B cell (primary cell): ENCODE measurements around the gene SLC43A3. TPM values are rescaled to one million over a fixed set of nuclear protein-coding genes. Genes with fewer than 3 reads are reported as not detected.
A peak's percentile ranks its signal among the peaks of the same experiment; 100 is the strongest.

Source experiments
- ATAC-seq: fragments of 200-7000 bp; cut with Tn5 transposase; one replicate; pipeline ENCODE4 v1.10.0; 2021; ENCODE audit warnings: low read depth, mild to moderate bottlenecking, moderate number of reproducible peaks, moderate library complexity
- CTCF ChIA-PET: fragments of 350-600 bp; sonication (Branson Sonifier 250); formaldehyde crosslinking; loops from one replicate; lab custom pipeline; 2021; ENCODE audit warnings: antibody characterized with exemption, inconsistent platforms; lab: Charles Lee
- POLR2A ChIA-PET: fragments of 350-600 bp; sonication (Branson Sonifier 250); formaldehyde crosslinking; loops from one replicate; lab custom pipeline; 2021; ENCODE audit warnings: antibody characterized with exemption; lab: Charles Lee
- DNase-seq: peaks from one replicate; pipeline ENCODE4 v3.0.0; 2013
- H2AFZ ChIP-seq: 2 replicates; pipeline ENCODE4 v1.6.1; 2012; ENCODE audit warnings: mild to moderate bottlenecking, low read depth, low read length; ENCODE audit not compliant: insufficient read depth, poor library complexity, severe bottlenecking
- H3K27ac ChIP-seq, 2 donors: 1 replicate in 1 of 2; 2 replicates in 1 of 2; pipeline ENCODE4 v1.5.1; 2012 to 2013; ENCODE audit warnings: low read length in 2 of 2, mild to moderate bottlenecking in 2 of 2, moderate library complexity in 1 of 2
- H3K27me3 ChIP-seq, 4 experiments: fragments of 200-600 bp in 1 of 4; sonication (generic) in 1 of 4; replicated peaks in 1 of 4; 1 replicate in 2 of 4; 2 replicates in 2 of 4; pipeline versions ENCODE4 v1.6.1 to v1.7.0; 2013 to 2016; ENCODE audit warnings: low read length in 3 of 4, mild to moderate bottlenecking in 2 of 4, mixed read lengths in 1 of 4, moderate library complexity in 1 of 4; ENCODE audit not compliant: insufficient read depth in 4 of 4, control insufficient read depth in 3 of 4; ENCODE audit errors: control extremely low read depth in 1 of 4
- H3K36me3 ChIP-seq, 2 experiments: replicated peaks in 1 of 2; 1 replicate in 1 of 2; 2 replicates in 1 of 2; pipeline versions ENCODE4 v1.6.1 to v1.7.1; 2013; ENCODE audit warnings: low read length in 1 of 2; ENCODE audit not compliant: insufficient read depth in 2 of 2, control insufficient read depth in 1 of 2; ENCODE audit errors: control extremely low read depth in 1 of 2, extremely low read depth in 1 of 2
- H3K4me1 ChIP-seq, 2 donors: fragments of 200-600 bp in 1 of 2; sonication (generic) in 1 of 2; 1 replicate in 1 of 2; 2 replicates in 1 of 2; pipeline versions ENCODE4 v1.5.1 to v1.6.1; 2013 to 2017; ENCODE audit warnings: low read length in 2 of 2; ENCODE audit not compliant: control insufficient read depth in 2 of 2, insufficient read depth in 2 of 2
- H3K4me2 ChIP-seq: replicated peaks from 2 replicates; pipeline ENCODE3; 2012; ENCODE audit warnings: mild to moderate bottlenecking, low read depth, low read length; ENCODE audit not compliant: poor library complexity, severe bottlenecking
- H3K4me3 ChIP-seq, 5 experiments: fragments of 200-600 bp in 1 of 5; sonication (generic) in 1 of 5; 1 replicate in 3 of 5; 2 replicates in 2 of 5; pipeline versions ENCODE4 v1.5.1 to v1.7.0; 2011 to 2016; ENCODE audit warnings: low read length in 4 of 5, mild to moderate bottlenecking in 4 of 5, low read depth in 2 of 5, control low read depth in 1 of 5, moderate library complexity in 1 of 5; ENCODE audit not compliant: insufficient read depth in 1 of 5; ENCODE audit errors: control extremely low read depth in 1 of 5, extremely low read depth in 1 of 5
- H3K79me2 ChIP-seq: fragments of 200-600 bp; sonication (generic); one replicate; pipeline ENCODE4 v1.6.0; 2016; ENCODE audit warnings: low read length; ENCODE audit not compliant: control insufficient read depth, insufficient read depth
- H3K9ac ChIP-seq: fragments of 200-600 bp; sonication (generic); 2 replicates; pipeline ENCODE4 v1.6.1; 2017; ENCODE audit warnings: mild to moderate bottlenecking, low read length, moderate library complexity
- H3K9me3 ChIP-seq, 3 donors: one replicate each; pipeline versions ENCODE4 v1.6.1 to v1.7.1; 2013; ENCODE audit warnings: low read length in 2 of 3; ENCODE audit not compliant: control insufficient read depth in 2 of 3, insufficient read depth in 1 of 3; ENCODE audit errors: control extremely low read depth in 1 of 3
- H4K20me1 ChIP-seq: 2 replicates; pipeline ENCODE4 v1.6.0; 2012; ENCODE audit warnings: mild to moderate bottlenecking, low read length; ENCODE audit not compliant: insufficient read depth, control insufficient read depth, poor library complexity, severe bottlenecking
- H3K27ac Mint-ChIP-seq: one replicate; pipeline ENCODE4 v1.8.0; 2021; ENCODE audit warnings: mixed read lengths
- H3K27me3 Mint-ChIP-seq: one replicate; pipeline ENCODE4 v1.8.0; 2021; ENCODE audit warnings: mixed read lengths
- H3K4me1 Mint-ChIP-seq: one replicate; pipeline ENCODE4 v1.8.0; 2021; ENCODE audit warnings: mixed read lengths
- H3K4me3 Mint-ChIP-seq: one replicate; pipeline ENCODE4 v1.8.0; 2021; ENCODE audit warnings: mixed read lengths
- H3K9me3 Mint-ChIP-seq: one replicate; pipeline ENCODE4 v1.8.0; 2022; ENCODE audit warnings: mixed read lengths; ENCODE audit not compliant: insufficient read depth
- EZH2 ChIP-seq: IDR thresholded peaks from 2 replicates; pipeline ENCODE4 v1.6.1; 2012; ENCODE audit warnings: borderline replicate concordance, low read depth, mild to moderate bottlenecking, moderate library complexity, low read length; ENCODE audit not compliant: insufficient read depth, poor library complexity, severe bottlenecking
- WGBS: methylation state at CpG from one replicate; pipeline ENCODE4 v1.1.5; 2013; ENCODE audit warnings: missing lambda C conversion rate; ENCODE audit not compliant: insufficient coverage; 5-methylcytosine and 5-hydroxymethylcytosine counted together
- intact Hi-C: fragments of 100-400 bp; cut with micrococcal nuclease; formaldehyde crosslinking; loops from one replicate; pipeline ENCODE4 v1.10.0; 2022
- polyA plus RNA-seq: library from polyadenylated mRNA; depleted of rRNA; stranded (reverse); fragments of >200 nt; gene quantifications from 2 replicates; pipeline ENCODE4 v1.2.3, GENCODE V29; 2012
- total RNA-seq, 2 donors: library from RNA; stranded (reverse); fragments of 120-200 nt in 1 of 2; gene quantifications; 1 replicate in 1 of 2; 2 replicates in 1 of 2; pipeline versions ENCODE4 v1.2.3 to v1.2.4, GENCODE V29; 2013 to 2022
- TF ChIP-seq, protein P1 (sequence below): fragments of 200-600 bp; IDR thresholded peaks from one replicate; pipeline ENCODE4 v1.8.0; 2022; ENCODE audit warnings: antibody characterized with exemption, mild to moderate bottlenecking

Gene SLC43A3
- total and polyA plus RNA-seq, 2 donors (not counting 1 experiment from before 2014, with no cell fraction given), result 7.6 to 20.9 TPM

- Histone ChIP-seq H3K79me2 (no peaks in the 10 kb centered on the region), H4K20me1 (peaks cover 12% of the 10 kb centered on the region), H3K27ac (no peak overlapping the region), H3K4me1 (peaks cover 37 to 41% of the 10 kb centered on the region in 2 donors), H2AFZ (no peak overlapping the region), H3K27me3 (peaks cover 0 to 51% (median 28%) of the 10 kb centered on the region in 4 experiments), H3K9ac (peak overlapping the region; percentile 62), H3K4me3 (no peak overlapping the region), H3K9me3 (peaks cover 0 to 16% (median 0%) of the 10 kb centered on the region in 3 donors), H3K36me3 (no peaks in the 10 kb centered on the region), H3K4me2 (peak overlapping the region; percentile 95)
- H3K27ac Mint-ChIP-seq, result no peak overlapping the region
- intact Hi-C loops, result loop anchor here (1.0 to 5.0 kb wide), 7 partner anchors 23 to 1056 kb away; partner anchors contain the start of gene UBE2L6
- 21% methylated on average over 15 of the region's 19 CpGs for WGBS
- ATAC-seq (peak; percentile 70), DNase-seq (peak; percentile 86)
- POLR2A ChIA-PET, result interaction anchor here (1.1 to 1.4 kb wide), 2 partner anchors 27 to 74 kb away, joined by 3 to 4 read pairs; partner anchors contain the start of gene TIMM10
- H3K4me3 Mint-ChIP-seq, result peak overlapping the region; percentile 67
- no peak for TF ChIP-seq EZH2
- TF ChIP-seq, protein P1, sequence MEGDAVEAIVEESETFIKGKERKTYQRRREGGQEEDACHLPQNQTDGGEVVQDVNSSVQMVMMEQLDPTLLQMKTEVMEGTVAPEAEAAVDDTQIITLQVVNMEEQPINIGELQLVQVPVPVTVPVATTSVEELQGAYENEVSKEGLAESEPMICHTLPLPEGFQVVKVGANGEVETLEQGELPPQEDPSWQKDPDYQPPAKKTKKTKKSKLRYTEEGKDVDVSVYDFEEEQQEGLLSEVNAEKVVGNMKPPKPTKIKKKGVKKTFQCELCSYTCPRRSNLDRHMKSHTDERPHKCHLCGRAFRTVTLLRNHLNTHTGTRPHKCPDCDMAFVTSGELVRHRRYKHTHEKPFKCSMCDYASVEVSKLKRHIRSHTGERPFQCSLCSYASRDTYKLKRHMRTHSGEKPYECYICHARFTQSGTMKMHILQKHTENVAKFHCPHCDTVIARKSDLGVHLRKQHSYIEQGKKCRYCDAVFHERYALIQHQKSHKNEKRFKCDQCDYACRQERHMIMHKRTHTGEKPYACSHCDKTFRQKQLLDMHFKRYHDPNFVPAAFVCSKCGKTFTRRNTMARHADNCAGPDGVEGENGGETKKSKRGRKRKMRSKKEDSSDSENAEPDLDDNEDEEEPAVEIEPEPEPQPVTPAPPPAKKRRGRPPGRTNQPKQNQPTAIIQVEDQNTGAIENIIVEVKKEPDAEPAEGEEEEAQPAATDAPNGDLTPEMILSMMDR, result peak; percentile 97
- CTCF ChIA-PET, result interaction anchor here (0.9 to 9.6 kb wide), 45 partner anchors 9 to 1701 kb away, joined by 3 to 348 read pairs (median 6); partner anchors contain the start of genes MED19, P2RX3, SLC43A1 and SLC43A3
- H3K4me1 Mint-ChIP-seq, result peaks cover 26% of the 10 kb centered on the region
- H3K27me3 Mint-ChIP-seq, result peaks cover 48% of the 10 kb centered on the region
- no peaks in the 10 kb centered on the region for H3K9me3 Mint-ChIP-seq
These were observed 30.2 kb upstream of the SLC43A3 start for GRCh38 chr11:57456960-57457642.
